ENCODE results near the gene MLH3.
"Not testable (repeated sequence)": the region's sequence is repeated elsewhere in the genome, so short reads cannot be mapped to it uniquely, and the experiment has no call there.

MLH3 gene

GRCh38 chr14:75023108-75023507, 28.2 kb downstream of the MLH3 start:
- DNase-seq: no peak

- peak; percentile 6 for DNase-seq
Measured at GRCh38 chr14:75022655-75023054, 28.6 kb downstream of the MLH3 start.

- DNase-seq: no peak
Measured at GRCh38 chr14:75018694-75019093, 32.6 kb downstream of the MLH3 start.

GRCh38 chr14:75016815-75017214, 34.5 kb downstream of the MLH3 start:
- no peak for DNase-seq

- no peak for DNase-seq
Measured at GRCh38 chr14:75015496-75015895, 35.8 kb downstream of the MLH3 start.

GRCh38 chr14:75013290-75013689, 38.0 kb downstream of the MLH3 start:
- DNase-seq: no peak

- peak; percentile 7 for DNase-seq
Measured at GRCh38 chr14:75011356-75011994, 39.8 kb downstream of the MLH3 start.

- DNase-seq: no peak
Measured at GRCh38 chr14:75010472-75011093, 40.7 kb downstream of the MLH3 start.

GRCh38 chr14:75009176-75009575, 42.1 kb downstream of the MLH3 start:
- DNase-seq: no peak

- DNase-seq: no peak
Measured at GRCh38 chr14:75005357-75005756, 45.9 kb downstream of the MLH3 start.

- no peak for DNase-seq
Measured at GRCh38 chr14:75003250-75004027, 47.8 kb downstream of the MLH3 start.

GRCh38 chr14:75002392-75003249, 48.6 kb downstream of the MLH3 start, which contains the start of gene EIF2B2:
TSS of gene EIF2B2 (plus strand) at chr14:75002921. CDS start at chr14:75002991, 70 bp downstream.
- DNase-seq: peak; percentile 97

GRCh38 chr14:75001899-75002298, 49.4 kb downstream of the MLH3 start:
- no peak for DNase-seq

GRCh38 chr14:75001261-75001660, 50.0 kb downstream of the MLH3 start:
- DNase-seq: no peak

GRCh38 chr14:74995781-74996180, 55.5 kb downstream of the MLH3 start:
- not testable (repeated sequence) for DNase-seq

- DNase-seq: not testable (repeated sequence)
Measured at GRCh38 chr14:74994182-74994581, 57.1 kb downstream of the MLH3 start.

- DNase-seq: no peak
Measured at GRCh38 chr14:74988993-74989392, 62.3 kb downstream of the MLH3 start.

- DNase-seq: no peak
Measured at GRCh38 chr14:74988131-74988530, 63.1 kb downstream of the MLH3 start.

GRCh38 chr14:74985806-74986205, 65.5 kb downstream of the MLH3 start:
- no peak for DNase-seq

- no peak for DNase-seq
Measured at GRCh38 chr14:74985028-74985310, 66.3 kb downstream of the MLH3 start.

- DNase-seq: no peak
Measured at GRCh38 chr14:74984236-74985027, 66.8 kb downstream of the MLH3 start.

GRCh38 chr14:74983343-74983742, 67.9 kb downstream of the MLH3 start:
- DNase-seq: no peak

All from MV-4-11 (cell line).